GM12874 (cell line): Measurements from ENCODE around the gene HOXA3.

Experiments used
- CTCF ChIP-seq: IDR thresholded peaks from 2 replicates; pipeline ENCODE4 v1.5.1; 2011; ENCODE audit warnings: low read depth, mild to moderate bottlenecking, control low read depth, low read length, moderate library complexity; ENCODE audit not compliant: insufficient read depth

The HOXA3 gene

GRCh38 chr7:27168265-27168947 lies 16.0 kb upstream of the HOXA3 start:
- TF ChIP-seq CTCF: no peak

- no peak for TF ChIP-seq CTCF
These were observed 15.5 kb upstream of the HOXA3 start for GRCh38 chr7:27167916-27168264.

GRCh38 chr7:27166531-27167505 lies 14.4 kb upstream of the HOXA3 start:
- TF ChIP-seq CTCF: no peak

GRCh38 chr7:27165996-27166530 lies 13.7 kb upstream of the HOXA3 start:
- TF ChIP-seq CTCF: no peak

- TF ChIP-seq CTCF: no peak
These were observed 13.0 kb upstream of the HOXA3 start, which contains the start of gene HOXA9 for GRCh38 chr7:27165089-27165995. TSS of gene HOXA9 (minus strand) at chr7:27165537. CDS start at chr7:27165457, 80 bp downstream.

GRCh38 chr7:27164367-27165088 lies 12.1 kb upstream of the HOXA3 start:
- TF ChIP-seq CTCF: 0 out of 2 replicates have a peak, but pooled peaks have one; percentile 10
